Measurements from ENCODE around the gene GP1BB. TPM values are rescaled to one million over a fixed set of nuclear protein-coding genes. Genes with fewer than 3 reads are reported as not detected.

Gene GP1BB
- total and polyA plus RNA-seq, 2 of the 13 experiments (the other 11 are each of a cell fraction or from before 2014, with no cell fraction given): not detected

- Histone ChIP-seq H3K4me2 (ENCODE audit: low read depth, low read length) (no peak overlapping the region), H3K4me3 (replicated peaks in 1 of 3; ENCODE audit: insufficient read depth in 1 of 3, low read depth in 2 of 3, low read length in 3 of 3) (no peak overlapping the region), H3K36me3 (replicated peaks in 1 of 2; ENCODE audit: control insufficient read depth in 1 of 2, insufficient read depth in 2 of 2, low read length in 2 of 2) (no peaks in the 10 kb centered on the region), H3K27ac (ENCODE audit: extremely low read length, insufficient read depth, low read length) (no peak overlapping the region), H3K9ac (ENCODE audit: insufficient read depth, low read depth, low read length) (no peak overlapping the region), H3K27me3 (ENCODE audit: control insufficient read depth in 1 of 2, insufficient read depth in 2 of 2, low read length in 2 of 2) (peaks cover 0 to 15% of the 10 kb centered on the region in 2 experiments; a peak in 3 of 5 replicates), H3K4me1 (ENCODE audit: insufficient read depth, low read length) (no peaks in the 10 kb centered on the region), H3K79me2 (ENCODE audit: insufficient read depth, low read length) (no peaks in the 10 kb centered on the region), H2AFZ (ENCODE audit: low read length) (no peak overlapping the region), H4K20me1 (ENCODE audit: insufficient read depth, low read length) (no peaks in the 10 kb centered on the region), H3K9me3 (ENCODE audit: low read length) (no peaks in the 10 kb centered on the region)
- BruUV-seq (replicated peaks): no TSS peak
- ChIA-PET POLR2A (no interaction called here), CTCF (ENCODE audit: low intra/inter-chr PET ratio, low total read pairs) (interaction anchor here (1.9 kb wide), 1 partner anchor 37 kb away, joined by 14 read pairs; no protein-coding TSS in a partner anchor)
- DNase-seq (ENCODE audit: low spot score): no peak
- 44% methylated on average over 4 of the region's 16 CpGs for WGBS (ENCODE audit: low lambda C conversion rate)
- intact Hi-C loops (cut with micrococcal nuclease; ENCODE audit: unreplicated experiment): no loop called here
- FAIRE-seq: no peak
- TF ChIP-seq CREB1 (IDR thresholded peaks at IDR 0.05) (no peak), CREB1 (CRISPR knock-in tag; IDR thresholded peaks at IDR 0.05) (no peak), CBX2 (IDR thresholded peaks at IDR 0.05; ENCODE audit: low read depth, low read length) (no peak), CBX2 (CRISPR knock-in tag; IDR thresholded peaks at IDR 0.05; ENCODE audit: low read depth) (no peak), ZNF564 (CRISPR knock-in tag; IDR thresholded peaks at IDR 0.05) (no peak), DNMT1 (CRISPR knock-in tag; IDR thresholded peaks at IDR 0.05) (no peak), TSC22D2 (CRISPR knock-in tag; IDR thresholded peaks at IDR 0.05; ENCODE audit: borderline replicate concordance) (no peak), KDM3A (CRISPR knock-in tag; IDR thresholded peaks at IDR 0.05; ENCODE audit: low read depth) (no peak), ZFP82 (CRISPR knock-in tag; IDR thresholded peaks at IDR 0.05; ENCODE audit: borderline replicate concordance) (no peak), KLF16 (CRISPR knock-in tag; IDR thresholded peaks at IDR 0.05) (no peak), ZNF251 (CRISPR knock-in tag; IDR thresholded peaks at IDR 0.05) (no peak), ZNF737 (CRISPR knock-in tag; IDR thresholded peaks at IDR 0.05; ENCODE audit: borderline replicate concordance) (no peak), NR1H2 (CRISPR knock-in tag; IDR thresholded peaks at IDR 0.05; ENCODE audit: borderline replicate concordance, low read depth) (no peak), SIX1 (CRISPR knock-in tag; IDR thresholded peaks at IDR 0.05; ENCODE audit: borderline replicate concordance) (no peak), ZFYVE20 (CRISPR knock-in tag; IDR thresholded peaks at IDR 0.05; ENCODE audit: borderline replicate concordance, low read depth) (no peak), RFX5 (IDR thresholded peaks at IDR 0.05; ENCODE audit: low read depth, low read length) (no peak), ZNF724P (CRISPR knock-in tag; IDR thresholded peaks at IDR 0.05; ENCODE audit: borderline replicate concordance) (no peak)
- TF ChIP-seq, protein P1, sequence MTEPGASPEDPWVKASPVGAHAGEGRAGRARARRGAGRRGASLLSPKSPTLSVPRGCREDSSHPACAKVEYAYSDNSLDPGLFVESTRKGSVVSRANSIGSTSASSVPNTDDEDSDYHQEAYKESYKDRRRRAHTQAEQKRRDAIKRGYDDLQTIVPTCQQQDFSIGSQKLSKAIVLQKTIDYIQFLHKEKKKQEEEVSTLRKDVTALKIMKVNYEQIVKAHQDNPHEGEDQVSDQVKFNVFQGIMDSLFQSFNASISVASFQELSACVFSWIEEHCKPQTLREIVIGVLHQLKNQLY (CRISPR knock-in tag; IDR thresholded peaks at IDR 0.05): no peak
- TF ChIP-seq, protein P2, sequence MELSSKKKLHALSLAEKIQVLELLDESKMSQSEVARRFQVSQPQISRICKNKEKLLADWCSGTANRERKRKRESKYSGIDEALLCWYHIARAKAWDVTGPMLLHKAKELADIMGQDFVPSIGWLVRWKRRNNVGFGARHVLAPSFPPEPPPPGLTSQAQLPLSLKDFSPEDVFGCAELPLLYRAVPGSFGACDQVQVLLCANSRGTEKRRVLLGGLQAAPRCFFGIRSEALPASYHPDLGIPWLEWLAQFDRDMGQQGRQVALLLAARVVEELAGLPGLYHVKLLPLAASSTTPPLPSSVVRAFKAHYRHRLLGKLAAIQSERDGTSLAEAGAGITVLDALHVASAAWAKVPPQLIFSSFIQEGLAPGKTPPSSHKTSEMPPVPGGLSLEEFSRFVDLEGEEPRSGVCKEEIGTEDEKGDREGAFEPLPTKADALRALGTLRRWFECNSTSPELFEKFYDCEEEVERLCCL (CRISPR knock-in tag; IDR thresholded peaks at IDR 0.05; ENCODE audit: borderline replicate concordance): no peak
- no peak for ATAC-seq
- in situ Hi-C loops (cut with HindIII; ENCODE audit: extremely low pct_ligation_motif_present, low pct_unique_long_range_greater_than_20kb): no loop called here
Observed at GRCh38 chr22:19680287-19680881, 43.0 kb upstream of the GP1BB start.

Data from HepG2 (cell line).